ENCODE data around the gene TIGD1. TPM values are rescaled to one million over a fixed set of nuclear protein-coding genes. Genes with fewer than 3 reads are reported as not detected.

TIGD1 gene
- total RNA-seq, 2 experiments from 2014 or later: 18.5 to 27.8 TPM

DNA sequence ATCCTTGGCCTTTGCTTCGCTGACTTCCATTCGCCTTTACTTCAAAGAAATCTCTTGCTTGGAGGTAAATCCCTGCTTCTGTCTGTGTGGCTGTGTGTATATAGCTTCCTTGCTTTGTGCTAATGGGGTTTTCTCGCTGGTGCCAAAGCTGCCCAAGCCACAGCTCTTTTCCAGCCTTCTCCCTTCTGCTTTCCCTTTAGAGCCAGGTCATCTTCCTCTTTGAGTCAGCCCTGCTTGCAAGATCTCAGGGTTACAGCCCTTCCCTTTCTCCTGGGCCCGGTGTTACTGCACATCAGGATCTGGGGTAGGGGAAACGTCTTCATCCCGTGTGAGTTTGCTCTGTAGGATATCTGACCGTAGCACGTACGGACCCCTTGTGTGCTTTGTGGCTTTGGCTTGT lies 19.2 kb upstream of the TIGD1 start:
- Histone ChIP-seq H3K79me2 (ENCODE audit: insufficient read depth, low read depth, low read length) (no peaks in the 10 kb centered on the region), H3K4me3 (ENCODE audit: low read depth, low read length, poor library complexity, severe bottlenecking) (no peak overlapping the region), H3K27ac (ENCODE audit: low read depth, low read length, poor library complexity, severe bottlenecking) (no peak overlapping the region), H4K20me1 (ENCODE audit: insufficient read depth, low read length) (no peaks in the 10 kb centered on the region), H3K9me2 (ENCODE audit: insufficient read depth, low read length) (no peaks in the 10 kb centered on the region), H3K9me3 (ENCODE audit: low read length) (no peaks in the 10 kb centered on the region), H3K36me3 (ENCODE audit: insufficient read depth, low read length) (peaks cover 88% of the 10 kb centered on the region), H3K4me1 (ENCODE audit: insufficient read depth, low read length, poor library complexity, severe bottlenecking) (no peaks in the 10 kb centered on the region), H3K4me2 (ENCODE audit: low read length) (no peak overlapping the region), H2AFZ (ENCODE audit: low read length) (no peak overlapping the region)
- TF ChIP-seq, protein P1, sequence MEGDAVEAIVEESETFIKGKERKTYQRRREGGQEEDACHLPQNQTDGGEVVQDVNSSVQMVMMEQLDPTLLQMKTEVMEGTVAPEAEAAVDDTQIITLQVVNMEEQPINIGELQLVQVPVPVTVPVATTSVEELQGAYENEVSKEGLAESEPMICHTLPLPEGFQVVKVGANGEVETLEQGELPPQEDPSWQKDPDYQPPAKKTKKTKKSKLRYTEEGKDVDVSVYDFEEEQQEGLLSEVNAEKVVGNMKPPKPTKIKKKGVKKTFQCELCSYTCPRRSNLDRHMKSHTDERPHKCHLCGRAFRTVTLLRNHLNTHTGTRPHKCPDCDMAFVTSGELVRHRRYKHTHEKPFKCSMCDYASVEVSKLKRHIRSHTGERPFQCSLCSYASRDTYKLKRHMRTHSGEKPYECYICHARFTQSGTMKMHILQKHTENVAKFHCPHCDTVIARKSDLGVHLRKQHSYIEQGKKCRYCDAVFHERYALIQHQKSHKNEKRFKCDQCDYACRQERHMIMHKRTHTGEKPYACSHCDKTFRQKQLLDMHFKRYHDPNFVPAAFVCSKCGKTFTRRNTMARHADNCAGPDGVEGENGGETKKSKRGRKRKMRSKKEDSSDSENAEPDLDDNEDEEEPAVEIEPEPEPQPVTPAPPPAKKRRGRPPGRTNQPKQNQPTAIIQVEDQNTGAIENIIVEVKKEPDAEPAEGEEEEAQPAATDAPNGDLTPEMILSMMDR (conservative IDR thresholded peaks at IDR 0.05; ENCODE audit: low read length): no peak
- TF ChIP-seq EZH2phosphoT487 (IDR thresholded peaks at IDR 0.05; ENCODE audit: borderline replicate concordance, low read depth, low read length): no peak
- intact Hi-C loops (cut with micrococcal nuclease; ENCODE audit: unreplicated experiment): no loop called here
- ChIA-PET CTCF (ENCODE audit: unreplicated experiment) (no interaction called here), POLR2A (no interaction called here)
- DNase-seq (ENCODE audit: low spot score): no peak
- BruUV-seq (replicated peaks): no TSS peak

DNA sequence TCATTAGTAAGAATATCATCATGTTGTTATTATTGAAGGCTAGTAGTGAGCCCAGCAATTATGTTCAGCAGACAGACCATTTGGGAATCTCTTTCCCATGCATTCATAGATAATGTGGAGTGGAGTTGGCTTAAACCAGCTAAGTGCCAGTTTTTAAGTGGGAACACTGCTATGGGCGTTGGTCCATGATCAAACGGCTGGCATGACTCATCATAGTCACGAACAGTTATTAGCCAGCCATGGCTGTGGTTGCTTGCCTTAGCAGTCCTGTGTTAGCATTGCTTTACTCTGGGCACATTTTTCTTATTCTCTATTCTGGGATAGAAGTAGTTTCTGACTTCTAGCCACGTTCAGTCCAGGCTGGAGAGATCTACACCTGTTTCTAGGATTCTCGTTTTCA lies 17.8 kb upstream of the TIGD1 start:
- Histone ChIP-seq H2AFZ (ENCODE audit: low read length) (no peak overlapping the region), H4K20me1 (ENCODE audit: insufficient read depth, low read length) (no peaks in the 10 kb centered on the region), H3K4me2 (ENCODE audit: low read length) (no peak overlapping the region), H3K79me2 (ENCODE audit: insufficient read depth, low read depth, low read length) (no peaks in the 10 kb centered on the region), H3K27ac (ENCODE audit: low read depth, low read length, poor library complexity, severe bottlenecking) (no peak overlapping the region), H3K4me1 (ENCODE audit: insufficient read depth, low read length, poor library complexity, severe bottlenecking) (no peaks in the 10 kb centered on the region), H3K36me3 (ENCODE audit: insufficient read depth, low read length) (peaks cover 92% of the 10 kb centered on the region), H3K9me2 (ENCODE audit: insufficient read depth, low read length) (no peaks in the 10 kb centered on the region), H3K9me3 (ENCODE audit: low read length) (no peaks in the 10 kb centered on the region), H3K4me3 (ENCODE audit: low read depth, low read length, poor library complexity, severe bottlenecking) (no peak overlapping the region)
- no peak for DNase-seq (ENCODE audit: low spot score)
- TF ChIP-seq, protein P1 (conservative IDR thresholded peaks at IDR 0.05; ENCODE audit: low read length): no peak
- no peak for TF ChIP-seq EZH2phosphoT487 (IDR thresholded peaks at IDR 0.05; ENCODE audit: borderline replicate concordance, low read depth, low read length)
- POLR2A ChIA-PET: no interaction called here
- intact Hi-C loops (cut with micrococcal nuclease; ENCODE audit: unreplicated experiment): no loop called here
- CTCF ChIA-PET (ENCODE audit: unreplicated experiment): interaction anchor here (0.6 kb wide), 1 partner anchor 215 kb away, joined by 4 read pairs; no protein-coding TSS in a partner anchor
- BruUV-seq (replicated peaks): no TSS peak

DNA sequence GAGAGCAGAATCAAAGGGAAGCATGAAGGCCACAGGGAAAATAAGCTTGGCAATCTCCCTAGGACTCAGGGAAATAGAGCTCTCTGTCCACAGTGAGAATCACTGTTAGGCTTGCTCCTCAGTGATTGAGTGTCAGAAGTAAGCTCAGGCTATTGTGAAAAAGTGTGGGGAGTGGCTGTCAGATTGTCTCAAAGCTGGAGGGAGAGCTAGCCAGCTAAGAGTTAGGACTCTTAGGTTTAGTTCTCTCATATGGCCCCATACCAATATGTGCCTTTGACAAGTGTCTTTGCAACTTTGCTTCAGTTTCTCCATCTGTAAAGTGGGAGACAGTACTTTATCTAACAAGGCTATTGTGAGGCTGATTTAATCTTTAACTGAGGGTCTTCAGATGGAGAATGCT lies 17.4 kb upstream of the TIGD1 start:
- H2AFZ ChIP-seq (ENCODE audit: low read length): no peak overlapping the region
- no peaks in the 10 kb centered on the region for H3K4me1 ChIP-seq (ENCODE audit: insufficient read depth, low read length, poor library complexity, severe bottlenecking)
- no peaks in the 10 kb centered on the region for H3K9me2 ChIP-seq (ENCODE audit: insufficient read depth, low read length)
- ChIA-PET CTCF (ENCODE audit: unreplicated experiment) (interaction anchor here (0.6 kb wide), 1 partner anchor 215 kb away, joined by 4 read pairs; no protein-coding TSS in a partner anchor), POLR2A (no interaction called here)
- TSS peak; percentile 10 for BruUV-seq (replicated peaks)
- no peaks in the 10 kb centered on the region for H4K20me1 ChIP-seq (ENCODE audit: insufficient read depth, low read length)
- H3K9me3 ChIP-seq (ENCODE audit: low read length): no peaks in the 10 kb centered on the region
- TF ChIP-seq, protein P1 (conservative IDR thresholded peaks at IDR 0.05; ENCODE audit: low read length): no peak
- TF ChIP-seq EZH2phosphoT487 (IDR thresholded peaks at IDR 0.05; ENCODE audit: borderline replicate concordance, low read depth, low read length): no peak
- H3K79me2 ChIP-seq (ENCODE audit: insufficient read depth, low read depth, low read length): no peaks in the 10 kb centered on the region
- H3K36me3 ChIP-seq (ENCODE audit: insufficient read depth, low read length): peaks cover 92% of the 10 kb centered on the region
- no peak for DNase-seq (ENCODE audit: low spot score)
- no peak overlapping the region for H3K4me3 ChIP-seq (ENCODE audit: low read depth, low read length, poor library complexity, severe bottlenecking)
- H3K27ac ChIP-seq (ENCODE audit: low read depth, low read length, poor library complexity, severe bottlenecking): no peak overlapping the region
- intact Hi-C loops (cut with micrococcal nuclease; ENCODE audit: unreplicated experiment): no loop called here
- H3K4me2 ChIP-seq (ENCODE audit: low read length): no peak overlapping the region
